ENCODE results near the gene APC2.

DNA sequence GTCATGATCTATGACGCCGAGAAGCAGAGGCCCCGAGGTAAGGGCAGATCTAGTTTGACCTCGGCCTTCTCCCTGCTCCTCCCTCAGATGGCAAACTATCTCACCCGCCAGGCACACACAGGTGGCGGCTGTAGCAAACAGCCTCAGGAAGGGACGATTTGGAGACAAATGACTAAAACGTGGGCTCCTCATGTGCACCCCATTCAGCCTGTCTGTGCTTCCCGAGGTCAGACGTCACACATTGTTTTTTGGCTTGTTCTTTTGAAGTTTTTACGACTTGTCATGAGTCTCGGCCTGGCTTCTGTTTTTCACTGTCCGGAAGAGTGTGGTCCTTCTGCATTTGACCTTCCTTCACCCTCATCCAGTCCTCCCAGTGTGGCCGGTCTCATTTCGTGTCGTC is 27.6 kb upstream of the APC2 start:
- TF ChIP-seq FOXA1 (IDR thresholded peaks at IDR 0.05): no peak
- TF ChIP-seq, protein P1, sequence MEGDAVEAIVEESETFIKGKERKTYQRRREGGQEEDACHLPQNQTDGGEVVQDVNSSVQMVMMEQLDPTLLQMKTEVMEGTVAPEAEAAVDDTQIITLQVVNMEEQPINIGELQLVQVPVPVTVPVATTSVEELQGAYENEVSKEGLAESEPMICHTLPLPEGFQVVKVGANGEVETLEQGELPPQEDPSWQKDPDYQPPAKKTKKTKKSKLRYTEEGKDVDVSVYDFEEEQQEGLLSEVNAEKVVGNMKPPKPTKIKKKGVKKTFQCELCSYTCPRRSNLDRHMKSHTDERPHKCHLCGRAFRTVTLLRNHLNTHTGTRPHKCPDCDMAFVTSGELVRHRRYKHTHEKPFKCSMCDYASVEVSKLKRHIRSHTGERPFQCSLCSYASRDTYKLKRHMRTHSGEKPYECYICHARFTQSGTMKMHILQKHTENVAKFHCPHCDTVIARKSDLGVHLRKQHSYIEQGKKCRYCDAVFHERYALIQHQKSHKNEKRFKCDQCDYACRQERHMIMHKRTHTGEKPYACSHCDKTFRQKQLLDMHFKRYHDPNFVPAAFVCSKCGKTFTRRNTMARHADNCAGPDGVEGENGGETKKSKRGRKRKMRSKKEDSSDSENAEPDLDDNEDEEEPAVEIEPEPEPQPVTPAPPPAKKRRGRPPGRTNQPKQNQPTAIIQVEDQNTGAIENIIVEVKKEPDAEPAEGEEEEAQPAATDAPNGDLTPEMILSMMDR (IDR thresholded peaks at IDR 0.05; ENCODE audit: low read depth, low read length, missing input control): no peak
